Fibroblast of skin of right biceps (primary cell): Measurements from ENCODE around the gene KDM4B.

Source experiments
- DNase-seq: peaks from one replicate; pipeline ENCODE4 v3.0.0-alpha.2; 2013

Gene KDM4B

DNA sequence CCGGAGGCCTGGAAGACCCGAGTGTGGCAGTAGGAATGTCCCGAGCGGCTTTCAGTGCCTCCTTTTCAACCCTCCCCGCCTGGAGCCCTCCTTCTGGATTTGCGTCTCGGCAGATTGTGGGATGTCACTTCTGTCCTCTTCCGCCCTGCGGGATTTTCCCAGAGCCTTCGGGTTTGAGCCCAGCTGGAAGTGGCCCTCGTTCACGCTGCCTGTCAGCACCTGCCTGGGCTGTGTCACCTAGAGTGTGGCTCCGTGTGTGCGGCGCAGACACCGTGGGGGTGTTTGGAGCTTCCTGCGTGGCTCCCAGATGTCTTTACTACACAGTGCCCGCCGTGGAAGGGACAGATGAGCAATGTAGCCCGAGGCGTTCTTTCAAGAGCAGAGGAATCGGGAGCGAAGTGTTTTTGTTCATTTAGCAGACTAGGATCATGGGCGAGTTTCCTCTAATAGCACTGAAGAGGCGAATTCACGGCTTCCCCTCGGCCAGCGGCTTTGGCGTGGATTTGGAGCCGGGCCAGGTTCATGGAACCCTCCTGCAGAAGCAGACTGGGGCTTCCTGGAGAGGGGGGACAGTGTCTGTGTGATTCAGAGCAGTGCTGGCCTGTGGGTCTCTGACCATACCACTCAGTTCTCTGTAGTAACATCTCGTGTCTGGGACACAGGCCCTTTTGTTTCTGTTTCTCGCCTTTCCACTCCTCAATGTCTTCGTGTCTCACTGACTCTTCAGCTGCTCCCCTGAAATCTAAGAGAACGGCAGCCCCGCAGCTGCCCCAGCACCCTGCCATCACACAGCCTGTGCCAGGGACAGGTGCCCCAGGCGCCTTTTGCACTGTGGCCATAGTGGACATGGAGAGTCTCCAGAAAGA lies 68.0 kb downstream of the KDM4B start:
- peak; percentile 38 for DNase-seq

GRCh38 chr19:5037936-5038335 lies 69.0 kb downstream of the KDM4B start:
- DNase-seq: no peak

DNA sequence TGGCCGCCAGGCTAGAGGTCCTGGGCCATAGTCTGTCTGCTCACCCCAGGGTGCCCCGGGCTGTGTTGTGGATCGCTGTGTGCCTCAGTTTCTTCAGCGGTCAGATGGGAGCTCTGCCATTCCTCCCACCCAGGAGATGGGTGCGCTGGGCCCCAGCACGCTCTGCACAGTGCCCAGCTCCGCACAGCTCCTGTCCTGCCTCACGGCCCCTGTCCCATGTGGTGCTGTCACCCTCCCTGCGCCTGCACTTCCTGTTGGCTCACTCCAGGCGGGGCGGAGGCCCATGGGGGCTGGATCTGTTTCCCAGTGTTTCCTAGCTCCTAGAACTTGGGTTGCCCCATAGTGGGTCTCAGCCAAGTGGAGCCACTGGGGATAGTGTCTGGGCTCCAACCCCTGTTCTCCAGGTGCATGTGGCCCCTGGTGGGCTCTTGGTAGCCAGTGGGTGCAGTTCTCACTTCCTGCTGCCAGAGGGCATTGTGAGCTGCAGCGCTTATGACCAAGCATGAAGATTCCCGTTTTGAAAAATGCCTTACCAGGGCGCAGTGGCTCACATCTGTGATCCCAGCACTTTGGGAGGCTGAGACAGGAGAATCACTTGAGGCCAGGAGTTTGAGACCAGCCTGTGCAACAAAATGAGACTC lies 69.8 kb downstream of the KDM4B start:
- no peak for DNase-seq

- no peak for DNase-seq
Observed at GRCh38 chr19:5039642-5040543, 71.0 kb downstream of the KDM4B start.

DNA sequence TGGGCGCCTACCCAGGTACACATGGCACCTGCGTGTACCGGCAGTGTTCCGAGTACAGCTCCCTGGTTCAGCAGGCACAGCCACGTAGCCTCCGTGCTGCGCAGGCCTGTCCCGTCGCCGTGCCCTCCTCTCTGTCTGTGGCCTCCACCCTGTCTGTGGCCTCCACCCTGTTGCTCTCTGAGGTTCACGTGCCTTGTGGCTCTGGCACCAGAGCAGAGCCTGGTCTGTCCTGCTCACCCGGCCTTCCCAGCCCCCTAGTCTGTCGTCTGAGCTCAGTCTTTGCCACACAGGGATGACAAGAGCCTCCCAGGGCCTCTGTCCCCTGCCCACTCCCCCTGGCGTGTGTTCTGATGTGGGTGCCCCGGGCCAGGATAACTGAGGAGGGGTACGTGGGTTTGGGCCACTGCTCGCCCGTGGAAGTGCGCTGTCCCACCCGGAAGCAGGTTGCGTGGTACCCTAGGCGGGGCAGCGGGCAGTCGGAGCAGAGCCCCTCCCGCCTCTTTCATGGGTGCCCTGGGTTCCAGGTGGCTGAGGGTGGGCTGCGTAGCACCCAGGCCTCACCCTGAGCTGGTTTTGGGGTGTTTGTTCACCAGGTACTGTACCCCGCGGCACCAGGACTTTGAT lies 71.7 kb downstream of the KDM4B start:
- DNase-seq: no peak

GRCh38 chr19:5041168-5041912 lies 72.4 kb downstream of the KDM4B start:
- DNase-seq: no peak

DNA sequence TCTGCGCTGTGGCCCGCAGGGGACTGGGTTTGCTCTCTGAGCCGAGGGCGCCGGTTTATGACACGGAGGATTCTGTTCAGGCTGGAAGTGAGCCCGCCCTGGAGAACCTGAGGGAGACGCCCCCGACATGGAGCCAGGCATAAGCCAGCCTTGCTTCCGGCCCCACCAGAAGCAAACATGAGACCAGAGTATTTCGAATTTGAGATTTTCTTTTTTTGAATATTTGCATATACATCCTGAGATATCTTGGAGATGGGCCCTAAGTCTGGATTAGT lies 72.9 kb downstream of the KDM4B start:
- no peak for DNase-seq

DNA sequence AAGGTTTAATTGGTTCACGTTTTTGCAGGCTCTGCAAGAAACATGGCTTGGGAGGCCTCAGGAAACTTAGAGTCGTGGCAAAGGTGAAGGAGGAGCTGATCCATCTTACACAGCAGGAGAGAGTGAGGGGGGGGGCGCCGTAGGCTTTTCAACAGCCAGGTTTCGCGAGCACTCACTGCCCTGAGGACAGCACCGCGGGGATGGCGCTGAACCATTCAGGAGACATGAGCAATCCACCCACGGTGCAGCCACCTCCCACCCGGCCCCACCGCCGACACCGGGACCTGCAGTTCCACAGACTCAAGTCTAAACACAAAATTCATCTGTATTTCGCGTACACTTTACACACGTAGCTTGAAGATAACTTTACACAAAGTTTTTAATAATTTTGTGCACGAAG lies 73.6 kb downstream of the KDM4B start:
- DNase-seq: no peak

DNA sequence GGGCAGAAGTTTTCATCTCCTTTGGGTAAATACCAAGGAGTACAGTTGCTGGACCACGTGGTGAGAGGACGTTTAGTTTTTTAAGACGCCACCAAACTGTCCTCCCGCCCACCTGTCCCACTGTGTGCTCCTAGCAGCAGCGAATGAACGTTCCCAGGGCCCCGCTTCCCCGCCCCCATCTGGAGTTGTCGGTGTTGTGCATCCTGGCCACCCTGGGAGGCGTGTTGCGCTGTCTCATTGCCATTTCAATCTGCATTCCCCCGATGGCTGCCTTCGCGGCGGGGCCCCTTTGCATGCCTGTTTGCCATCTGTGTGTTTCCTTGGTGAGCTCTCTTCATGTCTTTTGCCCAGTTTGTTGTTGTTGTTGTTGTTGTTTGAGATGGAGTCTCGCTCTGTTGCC lies 76.1 kb downstream of the KDM4B start:
- no peak for DNase-seq

DNA sequence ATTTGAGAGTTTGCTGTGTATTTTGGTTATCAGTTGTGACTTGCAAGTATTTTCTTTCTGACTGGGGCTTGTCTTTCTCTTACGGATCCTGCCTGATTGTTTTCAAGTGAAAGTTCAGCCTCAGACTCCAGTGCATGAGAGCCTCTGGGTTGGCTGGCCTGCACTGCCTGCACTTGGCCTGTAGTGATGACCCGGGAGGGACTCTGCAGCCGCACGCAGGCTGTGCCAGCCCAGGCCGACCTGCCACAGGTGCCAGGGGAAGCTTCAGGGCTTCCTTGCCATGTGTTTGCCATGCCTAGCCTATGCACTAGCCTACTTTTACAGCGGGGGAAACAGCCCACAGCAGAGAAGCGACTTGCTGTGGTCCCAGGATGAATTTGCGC lies 77.0 kb downstream of the KDM4B start:
- DNase-seq: no peak

DNA sequence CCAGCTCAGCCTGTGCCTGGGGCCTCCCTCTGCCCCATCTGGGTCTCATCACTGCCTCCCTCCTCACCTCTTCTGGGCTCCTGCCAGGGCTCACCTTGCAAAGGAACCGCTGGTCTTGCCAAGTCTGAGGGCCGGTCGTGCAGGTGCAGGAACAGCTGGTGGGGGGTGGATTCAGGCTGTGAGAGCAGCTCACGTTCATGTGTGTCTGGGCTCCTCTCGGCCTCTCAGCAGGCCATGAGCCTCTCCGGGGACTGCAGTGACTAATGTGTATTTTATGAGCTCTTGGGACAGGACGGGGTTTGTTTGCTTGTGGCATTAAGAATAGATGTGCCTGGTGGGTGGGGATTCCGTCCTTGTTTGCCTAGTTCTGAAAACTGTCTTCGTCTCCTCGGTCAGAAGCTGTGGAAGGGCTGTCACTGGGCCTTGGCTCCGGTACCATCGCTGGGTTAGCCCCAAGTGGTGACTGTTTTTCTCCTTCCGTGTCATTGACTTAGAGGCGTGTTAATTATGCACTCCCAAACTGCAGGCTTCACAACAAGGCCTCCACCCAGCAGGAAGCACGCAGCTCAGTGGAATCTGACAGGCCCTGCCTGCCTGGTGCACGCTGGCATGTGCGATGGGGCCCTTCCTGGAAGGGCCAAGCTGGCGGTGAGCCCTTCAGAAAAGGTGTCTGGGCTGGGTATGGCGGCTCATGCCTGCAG lies 77.6 kb downstream of the KDM4B start:
- DNase-seq: peak; percentile 52

- no peak for DNase-seq
Observed at GRCh38 chr19:5047251-5047935, 78.5 kb downstream of the KDM4B start.

- peak; percentile 79 for DNase-seq
Observed at GRCh38 chr19:5048091-5048726, 79.3 kb downstream of the KDM4B start.

DNA sequence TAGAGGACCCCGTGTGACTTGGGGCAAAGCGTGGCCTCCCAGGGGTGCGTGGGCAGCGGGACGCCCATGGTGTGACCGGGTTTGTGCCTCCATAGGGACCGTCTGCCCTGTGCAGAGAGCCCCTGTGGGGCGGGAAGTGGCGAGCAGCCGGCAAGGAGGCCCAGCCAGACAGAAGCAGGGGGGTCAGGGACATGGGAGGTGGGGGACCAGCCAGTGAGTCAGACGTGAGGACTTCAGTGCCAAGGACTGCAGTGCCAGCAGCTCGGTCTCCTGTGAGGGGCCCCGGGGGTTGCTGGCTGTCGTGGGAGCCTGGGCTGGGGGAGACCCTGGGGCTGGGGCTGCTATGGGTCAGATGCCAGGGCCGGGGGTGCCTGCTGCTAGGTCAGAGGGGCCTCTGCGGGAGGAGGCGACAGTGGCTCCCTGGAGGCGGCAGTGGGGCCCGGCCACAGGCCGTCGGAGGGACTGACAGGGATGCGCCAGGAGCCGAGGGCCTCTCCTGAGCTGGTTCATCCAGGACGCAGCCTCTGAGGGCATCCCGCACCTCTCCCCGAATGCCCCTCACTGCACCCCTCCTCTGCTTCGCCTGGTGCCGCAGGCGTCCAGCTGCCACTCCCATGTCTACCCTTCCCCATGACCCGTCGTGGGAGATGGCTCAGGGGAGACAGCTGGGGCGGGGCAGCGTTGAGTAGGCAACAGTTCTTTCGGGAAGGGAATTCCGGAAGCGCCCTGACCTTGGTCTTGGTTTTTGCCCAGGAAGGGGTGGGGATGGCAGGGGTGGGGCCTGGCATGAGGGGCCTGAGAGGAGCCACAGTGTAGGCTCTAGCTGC lies 80.0 kb downstream of the KDM4B start:
- DNase-seq: peak; percentile 80

DNA sequence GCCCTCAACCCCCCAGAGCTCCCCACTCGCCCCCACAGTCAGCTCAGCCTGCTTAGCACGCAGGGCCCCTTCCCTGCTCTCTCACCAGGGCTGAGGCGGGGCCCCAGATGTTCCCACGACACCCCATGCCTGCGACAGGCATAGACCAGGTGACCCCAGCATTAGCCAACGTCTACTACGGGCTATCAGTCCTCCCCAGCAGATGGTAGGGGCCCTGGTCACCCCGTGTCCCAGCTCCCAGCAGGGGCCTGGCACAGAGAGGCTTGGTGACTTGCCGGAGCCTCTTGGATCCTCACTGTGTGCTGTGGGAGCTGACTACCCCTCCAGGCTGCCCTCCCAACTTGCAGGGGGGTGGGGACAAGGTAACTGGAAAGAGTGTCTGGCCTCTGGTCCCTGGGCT lies 80.6 kb downstream of the KDM4B start:
- no peak for DNase-seq

GRCh38 chr19:5050067-5050656 lies 81.2 kb downstream of the KDM4B start:
- no peak for DNase-seq

- DNase-seq: no peak
Observed at GRCh38 chr19:5050905-5051304, 82.0 kb downstream of the KDM4B start.

DNA sequence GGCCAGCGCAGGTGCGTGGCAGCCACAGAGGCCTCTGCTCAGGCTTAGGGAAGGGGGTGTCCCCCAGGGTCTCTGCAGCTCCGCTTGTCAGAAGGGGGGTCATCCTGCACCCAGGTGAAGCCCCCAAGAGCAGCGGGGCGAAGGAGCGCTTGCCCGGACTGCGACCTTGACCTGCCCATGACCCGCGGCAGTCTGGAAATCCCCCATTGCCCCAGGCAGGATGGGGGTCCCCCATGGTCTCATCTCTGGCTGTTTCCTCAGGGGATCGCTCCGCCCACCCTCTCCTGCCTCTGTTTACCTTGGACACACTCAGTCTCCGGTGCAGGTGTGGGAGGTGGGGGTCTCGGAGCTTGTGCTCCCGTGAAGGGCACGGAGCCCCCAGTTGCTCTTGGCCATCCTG lies 82.7 kb downstream of the KDM4B start:
- no peak for DNase-seq

GRCh38 chr19:5052515-5052914 lies 83.6 kb downstream of the KDM4B start:
- no peak for DNase-seq
